ENCODE data around the gene CTTNBP2. TPM values are rescaled to one million over a fixed set of nuclear protein-coding genes. Genes with fewer than 3 reads are reported as not detected.
"Not testable (repeated sequence)": the region's sequence is repeated elsewhere in the genome, so short reads cannot be mapped to it uniquely, and the experiment has no call there.

The CTTNBP2 gene
- total RNA-seq, 1 donor from 2014 or later, result 0.18 TPM

- Mint-ChIP-seq H3K4me1 (no peaks in the 10 kb centered on the region), H3K27ac (no peak overlapping the region), H3K4me3 (no peak overlapping the region), H3K27me3 (peaks cover 5% of the 10 kb centered on the region), H3K9me3 (no peaks in the 10 kb centered on the region), H3K36me3 (ENCODE audit: low read depth) (no peaks in the 10 kb centered on the region)
- DNase-seq (no peak), ATAC-seq (ENCODE audit: low read depth) (no peak)
- ChIA-PET POLR2A (no interaction called here), CTCF (no interaction called here)
- intact Hi-C loops (cut with micrococcal nuclease), result loop anchor here (2.0 to 5.0 kb wide), 2 partner anchors 505 to 786 kb away; no protein-coding TSS in a partner anchor
- TF ChIP-seq CTCF (IDR thresholded peaks at IDR 0.05), result no peak
Measured at GRCh38 chr7:117716707-117717299, 156.4 kb downstream of the CTTNBP2 start.

GRCh38 chr7:117715784-117716445 lies 157.3 kb downstream of the CTTNBP2 start:
- ATAC-seq (ENCODE audit: low read depth) (no peak), DNase-seq (no peak)
- H3K36me3 Mint-ChIP-seq (ENCODE audit: low read depth), result no peaks in the 10 kb centered on the region
- peaks cover 4% of the 10 kb centered on the region for H3K27me3 Mint-ChIP-seq
- no peaks in the 10 kb centered on the region for H3K9me3 Mint-ChIP-seq
- no peaks in the 10 kb centered on the region for H3K4me1 Mint-ChIP-seq
- ChIA-PET POLR2A (interaction anchor here (0.7 kb wide), 1 partner anchor 30 kb away, joined by 5 read pairs; no protein-coding TSS in a partner anchor), CTCF (no interaction called here)
- no peak overlapping the region for H3K27ac Mint-ChIP-seq
- intact Hi-C loops (cut with micrococcal nuclease), result loop anchor here (2.0 to 5.0 kb wide), 2 partner anchors 504 to 785 kb away; no protein-coding TSS in a partner anchor
- TF ChIP-seq CTCF (IDR thresholded peaks at IDR 0.05), result no peak
- H3K4me3 Mint-ChIP-seq, result no peak overlapping the region

- H3K4me1 Mint-ChIP-seq, result no peaks in the 10 kb centered on the region
- TF ChIP-seq CTCF (IDR thresholded peaks at IDR 0.05), result no peak
- DNase-seq (no peak), ATAC-seq (ENCODE audit: low read depth) (no peak)
- intact Hi-C loops (cut with micrococcal nuclease), result no loop called here
- no peak overlapping the region for H3K27ac Mint-ChIP-seq
- ChIA-PET CTCF (no interaction called here), POLR2A (no interaction called here)
- no peaks in the 10 kb centered on the region for H3K9me3 Mint-ChIP-seq
- no peak overlapping the region for H3K4me3 Mint-ChIP-seq
- no peaks in the 10 kb centered on the region for H3K36me3 Mint-ChIP-seq (ENCODE audit: low read depth)
- peaks cover 4% of the 10 kb centered on the region for H3K27me3 Mint-ChIP-seq
Measured at GRCh38 chr7:117711556-117711955, 161.7 kb downstream of the CTTNBP2 start.

GRCh38 chr7:117708173-117708572 lies 165.1 kb downstream of the CTTNBP2 start:
- POLR2A ChIA-PET; ATAC-seq (ENCODE audit: low read depth): not testable (repeated sequence)

GRCh38 chr7:117707080-117707479 lies 166.2 kb downstream of the CTTNBP2 start:
- H3K27ac Mint-ChIP-seq, result no peak overlapping the region
- H3K4me3 Mint-ChIP-seq, result no peak overlapping the region
- DNase-seq (no peak), ATAC-seq (ENCODE audit: low read depth) (no peak)
- intact Hi-C loops (cut with micrococcal nuclease), result no loop called here
- no peaks in the 10 kb centered on the region for H3K36me3 Mint-ChIP-seq (ENCODE audit: low read depth)
- no peak for TF ChIP-seq CTCF (IDR thresholded peaks at IDR 0.05)
- peaks cover 2% of the 10 kb centered on the region for H3K9me3 Mint-ChIP-seq
- H3K4me1 Mint-ChIP-seq, result no peaks in the 10 kb centered on the region
- ChIA-PET CTCF (no interaction called here), POLR2A (no interaction called here)
- H3K27me3 Mint-ChIP-seq, result no peaks in the 10 kb centered on the region

More at GRCh38 chr7:117708173-117708572, 165.1 kb downstream of the CTTNBP2 start:
- H3K4me3 Mint-ChIP-seq; H3K9me3 Mint-ChIP-seq; H3K27ac Mint-ChIP-seq; H3K36me3 Mint-ChIP-seq (ENCODE audit: low read depth); intact Hi-C loops (cut with micrococcal nuclease); H3K4me1 Mint-ChIP-seq; CTCF ChIA-PET; H3K27me3 Mint-ChIP-seq; DNase-seq: not testable (repeated sequence)

All from activated B cell treated with CpG ODN at 0.5 μM for 24 hours (primary cell).